ENCODE measurements around the gene MGP.

- no peak for TF ChIP-seq RAD21 (conservative IDR thresholded peaks at IDR 0.05)
- TF ChIP-seq EZH2 (IDR thresholded peaks at IDR 0.05; ENCODE audit: borderline replicate concordance, insufficient read depth, low read length, poor library complexity, severe bottlenecking), result no peak
- TF ChIP-seq POLR2AphosphoS5 (IDR thresholded peaks at IDR 0.05), result no peak
These were observed 41.6 kb upstream of the MGP start for GRCh38 chr12:14927267-14927666.
